ENCODE results near the gene KLF16. TPM values are rescaled to one million over a fixed set of nuclear protein-coding genes. Genes with fewer than 3 reads are reported as not detected.

KLF16 gene
- total RNA-seq, 1 experiment from 2014 or later, result 26.7 TPM

- Histone ChIP-seq H3K27ac (no peak overlapping the region), H3K36me3 (ENCODE audit: low read depth) (no peaks in the 10 kb centered on the region), H3K4me1 (replicated peaks; ENCODE audit: insufficient read depth) (no peaks in the 10 kb centered on the region), H4K20me1 (ENCODE audit: insufficient read depth) (peaks cover 5% of the 10 kb centered on the region), H2AFZ (no peak overlapping the region), H3K4me3 (no peak overlapping the region), H3K4me2 (no peak overlapping the region), H3F3A (ENCODE audit: insufficient read depth, low read depth) (no peaks in the 10 kb centered on the region), H3K27me3 (ENCODE audit: insufficient read depth, low read depth) (no peaks in the 10 kb centered on the region), H3K79me2 (ENCODE audit: low read depth) (no peaks in the 10 kb centered on the region), H3K9me3 (ENCODE audit: insufficient read depth, low read depth) (no peaks in the 10 kb centered on the region), H3K9me2 (ENCODE audit: insufficient read depth) (no peaks in the 10 kb centered on the region)
- no TSS peak for BruUV-seq (replicated peaks)
- DNase-seq, result no peak
- intact Hi-C loops (cut with micrococcal nuclease; ENCODE audit: unreplicated experiment), result no loop called here
- no peak for TF ChIP-seq CTCF (conservative IDR thresholded peaks at IDR 0.05)
- TF ChIP-seq EZH2 (IDR thresholded peaks at IDR 0.05; ENCODE audit: low read depth), result no peak
- CTCF ChIA-PET, result no interaction called here
- POLR2A ChIA-PET (ENCODE audit: unreplicated experiment), result no interaction called here
Observed at GRCh38 chr19:1822210-1822609, 41.2 kb downstream of the KLF16 start.

DNA sequence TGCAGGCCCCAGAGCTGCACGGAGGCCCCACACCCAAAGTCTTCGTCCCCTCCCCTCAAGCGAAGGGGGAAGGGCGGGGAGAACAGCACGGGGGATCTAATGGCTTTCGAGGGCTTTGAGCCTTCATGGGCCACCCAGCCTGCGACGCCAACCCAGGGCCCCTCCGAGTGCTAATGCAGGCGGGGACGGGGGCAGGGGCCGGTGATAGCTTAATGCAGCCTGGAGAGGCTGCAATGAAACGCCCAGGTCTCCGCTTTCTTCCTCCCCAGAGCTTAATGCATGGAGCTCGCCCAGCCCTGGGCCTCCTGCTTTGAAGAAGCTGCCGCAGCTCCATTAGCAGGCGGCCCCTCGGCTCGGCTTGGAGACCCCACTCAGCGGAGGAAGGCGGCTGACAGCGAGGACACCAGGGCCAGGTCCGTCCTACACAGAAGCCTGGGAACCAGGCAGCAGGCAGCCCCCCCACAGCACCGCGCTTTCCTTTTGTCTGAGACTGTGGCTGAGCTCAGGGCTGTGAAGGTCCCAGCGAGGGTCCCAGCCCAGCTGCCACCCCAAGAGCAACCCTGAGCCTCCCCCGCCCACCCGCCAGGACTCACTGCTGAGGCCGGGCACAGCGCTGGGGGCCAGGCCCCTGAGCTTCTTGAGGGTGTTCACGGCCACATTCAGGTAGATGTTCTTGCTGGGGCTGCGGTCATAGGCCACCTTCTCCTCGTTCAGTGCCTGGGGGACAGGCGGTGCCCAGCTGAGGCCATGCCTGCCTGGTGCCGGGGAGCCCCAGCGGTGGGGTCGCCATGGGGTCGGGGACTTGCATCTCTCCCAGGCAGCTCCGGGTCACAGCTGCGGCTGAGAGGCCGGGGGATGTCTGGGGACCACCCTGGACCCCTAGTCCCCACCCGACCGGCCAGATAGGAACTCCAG lies 43.8 kb downstream of the KLF16 start:
- Histone ChIP-seq H3K4me1 (replicated peaks; ENCODE audit: insufficient read depth) (no peaks in the 10 kb centered on the region), H3K27me3 (ENCODE audit: insufficient read depth, low read depth) (no peaks in the 10 kb centered on the region), H3K36me3 (ENCODE audit: low read depth) (no peaks in the 10 kb centered on the region), H3F3A (ENCODE audit: insufficient read depth, low read depth) (no peaks in the 10 kb centered on the region), H2AFZ (no peak overlapping the region), H3K4me3 (no peak overlapping the region), H3K27ac (no peak overlapping the region), H3K4me2 (no peak overlapping the region), H4K20me1 (ENCODE audit: insufficient read depth) (no peaks in the 10 kb centered on the region; the same call in 1 of the 2 replicates), H3K9me2 (ENCODE audit: insufficient read depth) (no peaks in the 10 kb centered on the region), H3K9me3 (ENCODE audit: insufficient read depth, low read depth) (no peaks in the 10 kb centered on the region), H3K79me2 (ENCODE audit: low read depth) (no peaks in the 10 kb centered on the region)
- CTCF ChIA-PET, result no interaction called here
- TF ChIP-seq EZH2 (IDR thresholded peaks at IDR 0.05; ENCODE audit: low read depth) (no peak), CTCF (conservative IDR thresholded peaks at IDR 0.05) (no peak)
- DNase-seq, result no peak
- BruUV-seq (replicated peaks), result no TSS peak
- POLR2A ChIA-PET (ENCODE audit: unreplicated experiment), result interaction anchor here (0.6 kb wide), 1 partner anchor 12 kb away, joined by 7 read pairs; no protein-coding TSS in a partner anchor
- intact Hi-C loops (cut with micrococcal nuclease; ENCODE audit: unreplicated experiment), result no loop called here

- H3K27me3 ChIP-seq (ENCODE audit: insufficient read depth, low read depth), result no peaks in the 10 kb centered on the region
- H3K4me3 ChIP-seq, result no peak overlapping the region
- no peak overlapping the region for H2AFZ ChIP-seq
- no peaks in the 10 kb centered on the region for H3F3A ChIP-seq (ENCODE audit: insufficient read depth, low read depth)
- no peak overlapping the region for H3K4me2 ChIP-seq
- H4K20me1 ChIP-seq (ENCODE audit: insufficient read depth), result no peaks in the 10 kb centered on the region; the same call in 1 of the 2 replicates
- no peaks in the 10 kb centered on the region for H3K4me1 ChIP-seq (replicated peaks; ENCODE audit: insufficient read depth)
- TF ChIP-seq EZH2 (IDR thresholded peaks at IDR 0.05; ENCODE audit: low read depth) (no peak), CTCF (conservative IDR thresholded peaks at IDR 0.05) (no peak)
- no peaks in the 10 kb centered on the region for H3K36me3 ChIP-seq (ENCODE audit: low read depth)
- intact Hi-C loops (cut with micrococcal nuclease; ENCODE audit: unreplicated experiment), result no loop called here
- POLR2A ChIA-PET (ENCODE audit: unreplicated experiment), result interaction anchor here (0.6 kb wide), 2 partner anchors 11 to 442 kb away, joined by 5 to 7 read pairs; no protein-coding TSS in a partner anchor
- DNase-seq, result no peak
- no peaks in the 10 kb centered on the region for H3K9me3 ChIP-seq (ENCODE audit: insufficient read depth, low read depth)
- no peak overlapping the region for H3K27ac ChIP-seq
- H3K9me2 ChIP-seq (ENCODE audit: insufficient read depth), result no peaks in the 10 kb centered on the region
- no TSS peak for BruUV-seq (replicated peaks)
- no peaks in the 10 kb centered on the region for H3K79me2 ChIP-seq (ENCODE audit: low read depth)
- CTCF ChIA-PET, result no interaction called here
Observed at GRCh38 chr19:1818549-1819195, 44.7 kb downstream of the KLF16 start.

Data from PC-9 (cell line).